Globus pallidus (tissue), 1 donor: ENCODE results near the gene MED29.

Experiments used
- DNase-seq: peaks from one replicate; pipeline ENCODE4 v3.0.0-alpha.2; 2015; ENCODE audit warnings: low spot score

Gene MED29

DNA sequence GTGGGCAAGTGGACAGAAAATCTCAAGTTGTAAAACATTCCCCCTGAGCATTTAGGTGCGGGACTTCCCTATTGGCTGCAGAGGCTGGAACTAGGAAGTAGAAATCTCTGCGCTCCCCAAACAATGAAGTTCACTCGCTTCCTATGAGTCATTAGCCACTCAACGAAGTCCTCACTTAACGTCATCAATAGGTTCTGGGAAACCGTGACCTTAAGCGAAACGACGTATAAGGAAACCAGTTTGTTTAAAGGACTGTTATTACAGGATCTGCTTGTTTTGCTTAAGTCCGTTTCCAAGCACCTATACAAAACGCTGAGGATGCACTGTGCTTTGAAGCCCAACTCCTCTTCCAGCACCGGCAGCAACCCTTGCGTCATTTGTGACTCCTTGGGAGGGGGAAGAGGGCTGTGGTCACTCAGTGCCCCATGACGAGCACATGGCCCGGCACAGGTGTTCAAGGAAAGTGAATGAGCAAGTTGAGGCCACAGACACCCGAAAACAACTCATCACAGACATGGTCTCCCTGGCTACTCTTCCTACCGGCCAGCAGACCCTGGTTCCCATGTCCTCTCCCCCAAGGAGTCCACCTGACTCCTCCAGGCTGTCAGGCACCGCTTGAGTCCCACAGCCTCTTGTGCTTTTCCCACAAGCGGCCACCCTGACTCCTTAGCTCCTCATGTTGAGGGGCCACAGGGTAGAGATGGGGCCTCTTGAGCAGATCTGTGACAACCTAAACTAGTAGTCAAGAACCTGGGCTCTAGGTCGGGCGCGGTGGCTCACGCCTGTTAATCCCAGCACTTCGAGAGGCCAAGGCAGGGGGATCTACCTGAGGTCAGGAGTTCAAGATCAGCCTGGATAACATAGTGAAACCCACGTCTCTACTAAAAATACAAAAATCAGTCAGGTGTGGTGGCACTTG lies 39.8 kb downstream of the MED29 start:
- DNase-seq: no peak

- DNase-seq: no peak
These were observed 41.5 kb downstream of the MED29 start for GRCh38 chr19:39432677-39433025.

DNA sequence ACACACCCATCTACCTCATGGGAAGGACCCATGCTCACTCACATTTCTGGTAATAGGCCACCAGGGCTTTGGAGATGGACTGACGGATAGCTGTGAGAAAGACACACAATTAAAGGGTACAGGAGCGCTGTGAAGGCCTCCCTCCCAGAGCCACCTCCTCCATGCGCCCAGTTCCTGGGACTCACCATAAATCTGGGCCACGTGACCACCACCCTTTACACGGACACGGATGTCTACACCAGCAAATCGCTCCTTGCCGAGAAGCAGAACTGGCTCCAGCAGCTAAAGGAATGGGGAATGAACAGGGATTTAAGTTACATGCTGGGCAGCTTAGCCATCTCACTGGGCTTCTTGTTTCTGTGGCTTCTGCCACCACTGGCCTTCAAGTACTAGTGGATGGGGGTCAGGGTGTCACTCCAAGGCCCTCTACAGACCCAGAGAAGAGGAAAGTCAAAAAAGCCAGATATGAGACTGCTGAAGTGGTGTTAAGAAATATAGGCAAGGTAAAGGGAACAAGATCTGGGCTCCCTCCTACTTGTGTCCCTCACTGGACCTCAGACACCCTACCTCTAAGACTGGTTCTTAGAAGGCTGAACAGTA lies 42.4 kb downstream of the MED29 start:
- DNase-seq: no peak

DNA sequence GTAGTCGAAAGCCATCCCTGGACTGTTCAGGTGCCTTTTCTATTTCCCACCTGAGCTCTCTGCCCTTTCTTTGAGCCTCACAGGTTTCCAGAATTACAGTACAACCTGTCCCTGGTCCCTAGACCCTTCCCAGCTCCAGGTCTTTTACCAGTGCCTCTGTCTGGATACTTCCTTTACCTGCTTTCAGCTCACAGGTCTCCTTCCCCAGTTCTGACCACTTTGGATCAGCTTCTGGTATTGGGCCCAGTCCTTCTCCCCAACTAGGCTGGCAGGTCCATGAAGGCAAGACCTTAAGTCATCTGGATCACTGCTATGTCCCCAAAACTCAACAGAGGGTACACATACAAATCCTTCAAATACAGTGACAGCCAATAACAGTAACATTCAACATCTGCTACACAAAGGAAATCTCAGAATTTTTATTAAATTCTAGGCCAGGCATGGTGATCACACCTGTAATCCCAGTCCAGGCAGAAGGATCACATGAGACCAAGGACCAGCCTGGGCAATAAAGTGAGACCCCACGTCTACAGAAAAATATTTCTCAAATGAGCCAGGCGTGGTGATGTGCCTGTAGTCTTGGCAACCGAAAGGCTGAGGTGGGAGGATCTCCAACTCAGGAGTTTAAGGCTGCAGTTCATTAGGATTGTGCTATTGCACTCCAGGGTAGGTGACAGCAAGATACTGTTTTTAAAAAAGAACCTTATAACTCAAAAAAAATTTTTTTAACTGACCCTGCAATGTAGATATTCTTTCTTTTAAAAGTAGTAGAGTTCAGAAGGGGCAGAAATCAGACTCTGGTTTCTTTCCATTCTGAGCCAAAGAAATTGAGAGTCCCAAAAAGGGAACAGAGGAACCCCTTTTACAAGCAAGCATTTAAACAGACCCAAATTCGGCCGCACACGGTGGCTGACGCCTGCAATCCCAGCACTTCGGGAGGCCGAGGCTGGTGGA lies 43.2 kb downstream of the MED29 start:
- no peak for DNase-seq

DNA sequence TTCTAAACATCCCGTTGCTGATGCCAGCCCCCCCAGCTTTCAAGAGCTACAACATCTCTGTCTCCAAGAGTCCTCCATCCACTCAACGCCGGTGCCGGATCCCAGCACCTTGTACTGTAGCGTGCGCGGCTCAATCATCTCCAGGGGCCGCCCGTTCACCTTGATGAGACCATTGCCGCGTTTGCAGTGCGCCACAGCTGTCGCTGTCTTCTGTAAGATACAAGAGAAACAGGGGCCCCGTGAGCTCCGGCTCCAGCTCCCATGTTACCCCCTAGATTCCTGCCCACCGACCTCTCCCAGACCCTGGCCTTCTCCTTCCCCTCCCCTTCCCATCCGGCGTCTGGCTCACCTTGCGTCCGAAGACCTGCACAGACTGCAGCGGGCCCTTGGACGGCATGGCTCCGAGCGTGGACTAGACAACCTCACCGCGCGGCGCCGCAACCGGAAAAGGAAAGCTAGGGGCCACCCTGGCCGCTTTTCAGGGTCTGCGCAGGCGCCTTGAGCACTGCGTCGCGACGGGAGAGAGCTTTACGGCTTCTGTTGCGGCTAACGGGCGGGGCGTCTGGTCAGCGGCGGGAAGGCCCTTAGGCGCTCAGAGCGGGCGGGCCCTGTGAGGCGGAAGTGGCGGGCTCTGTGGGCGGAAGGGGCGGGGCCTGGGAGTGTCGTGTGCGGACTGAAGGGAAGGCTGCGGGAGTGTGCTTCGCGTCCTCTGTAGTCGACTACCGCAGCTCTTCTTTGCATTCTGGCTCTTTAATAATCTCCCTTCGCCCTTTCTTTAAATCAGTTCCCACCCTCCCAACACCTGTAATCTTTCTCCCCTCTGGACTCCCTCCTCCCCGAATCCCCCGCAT lies 44.5 kb downstream of the MED29 start, which contains the start of gene RPS16:
TSS of gene RPS16 (minus strand) at position 451 of the 851 bp plus-strand sequence. CDS start at position 397, 54 bp downstream.
- peak; percentile 98 for DNase-seq

DNA sequence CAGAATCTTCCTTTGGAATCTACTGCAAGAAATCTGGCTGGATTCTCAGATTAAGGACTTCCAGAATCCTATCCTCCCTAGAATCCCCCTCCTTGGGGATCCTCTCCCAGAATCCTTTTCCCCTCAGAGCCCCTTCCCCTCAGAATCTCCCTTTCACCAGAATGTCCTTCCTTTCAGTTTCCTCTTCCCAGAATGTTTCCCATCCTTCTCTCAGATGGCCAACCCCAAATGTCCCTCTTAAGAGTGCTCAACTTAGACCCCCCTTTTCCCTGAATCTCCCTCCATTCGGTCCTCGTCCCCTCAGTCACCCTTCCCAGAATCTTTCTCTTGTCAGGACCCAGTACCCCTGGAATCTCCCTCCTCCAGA lies 45.2 kb downstream of the MED29 start:
- no peak for DNase-seq

GRCh38 chr19:39438270-39438934 lies 47.2 kb downstream of the MED29 start:
- DNase-seq: no peak

- no peak for DNase-seq
These were observed 53.5 kb downstream of the MED29 start for GRCh38 chr19:39444598-39445195.

- peak; percentile 94 for DNase-seq
These were observed 54.3 kb downstream of the MED29 start, which contains the start of gene SUPT5H for GRCh38 chr19:39445196-39446111. TSS of gene SUPT5H (plus strand) at chr19:39445582. CDS start at chr19:39445891, 309 bp downstream.

- no peak for DNase-seq
These were observed 55.3 kb downstream of the MED29 start for GRCh38 chr19:39446365-39447084.

DNA sequence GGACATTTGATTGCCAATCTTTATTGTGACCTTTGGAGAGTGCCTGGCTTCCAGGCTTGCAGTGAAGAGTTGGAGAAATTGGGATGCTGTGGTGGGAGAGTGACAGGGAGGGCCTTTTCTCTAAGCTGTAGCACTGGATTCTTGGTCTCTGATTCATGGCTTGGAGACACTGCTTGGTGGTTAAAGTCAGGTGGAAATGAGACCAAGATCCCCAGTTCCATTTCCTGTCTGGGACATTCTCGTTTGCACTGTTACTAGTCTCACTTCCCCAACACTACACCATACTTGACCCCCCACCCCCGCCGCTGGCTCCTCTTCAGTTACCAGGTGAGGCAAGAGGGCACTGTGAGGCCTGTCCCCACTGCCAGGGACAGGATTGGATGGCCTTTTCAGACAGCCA lies 57.1 kb downstream of the MED29 start:
- no peak for DNase-seq

DNA sequence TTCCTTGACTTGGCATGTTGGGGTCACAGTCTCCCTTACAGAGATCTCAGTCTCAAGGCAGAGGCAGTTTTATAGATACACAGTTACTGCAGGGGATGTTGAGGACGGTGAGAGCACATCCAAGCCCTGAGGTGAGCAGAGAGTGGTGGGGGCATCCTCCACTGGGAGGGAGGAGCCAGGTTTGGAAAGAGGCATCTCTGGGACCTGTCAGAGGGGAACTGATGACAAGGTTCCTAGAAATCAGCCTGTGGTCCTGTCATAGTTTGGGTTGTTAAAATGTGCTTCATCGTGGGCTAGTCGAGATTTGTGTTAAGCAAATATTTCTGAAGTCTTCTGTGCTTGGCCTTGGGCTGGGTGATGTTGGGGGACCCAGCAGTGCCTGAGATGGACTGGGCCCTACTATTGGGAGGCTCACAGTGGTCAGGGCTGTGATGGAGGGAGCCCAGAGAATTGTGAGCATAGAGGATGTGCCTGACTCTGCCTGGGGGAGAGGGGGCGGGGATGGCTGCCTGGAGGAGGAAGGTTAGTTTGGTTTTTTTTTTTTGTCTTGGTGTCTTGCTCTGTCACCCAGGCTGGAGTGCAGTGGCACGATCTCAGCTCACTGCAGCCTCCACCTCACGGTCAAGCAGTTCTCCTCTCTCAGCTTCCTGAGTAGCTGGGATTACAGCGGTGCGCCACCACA lies 58.1 kb downstream of the MED29 start:
- DNase-seq: no peak
